B cell (primary cell): Measurements from ENCODE around the gene TNFAIP1.

Experiments
- CTCF ChIP-seq: fragments of 200-600 bp; IDR thresholded peaks from one replicate; pipeline ENCODE4 v1.8.0; 2022; ENCODE audit warnings: antibody characterized with exemption, mild to moderate bottlenecking
- EZH2 ChIP-seq: IDR thresholded peaks from 2 replicates; pipeline ENCODE4 v1.6.1; 2012; ENCODE audit warnings: borderline replicate concordance, low read depth, mild to moderate bottlenecking, moderate library complexity, low read length; ENCODE audit not compliant: insufficient read depth, poor library complexity, severe bottlenecking

DNA sequence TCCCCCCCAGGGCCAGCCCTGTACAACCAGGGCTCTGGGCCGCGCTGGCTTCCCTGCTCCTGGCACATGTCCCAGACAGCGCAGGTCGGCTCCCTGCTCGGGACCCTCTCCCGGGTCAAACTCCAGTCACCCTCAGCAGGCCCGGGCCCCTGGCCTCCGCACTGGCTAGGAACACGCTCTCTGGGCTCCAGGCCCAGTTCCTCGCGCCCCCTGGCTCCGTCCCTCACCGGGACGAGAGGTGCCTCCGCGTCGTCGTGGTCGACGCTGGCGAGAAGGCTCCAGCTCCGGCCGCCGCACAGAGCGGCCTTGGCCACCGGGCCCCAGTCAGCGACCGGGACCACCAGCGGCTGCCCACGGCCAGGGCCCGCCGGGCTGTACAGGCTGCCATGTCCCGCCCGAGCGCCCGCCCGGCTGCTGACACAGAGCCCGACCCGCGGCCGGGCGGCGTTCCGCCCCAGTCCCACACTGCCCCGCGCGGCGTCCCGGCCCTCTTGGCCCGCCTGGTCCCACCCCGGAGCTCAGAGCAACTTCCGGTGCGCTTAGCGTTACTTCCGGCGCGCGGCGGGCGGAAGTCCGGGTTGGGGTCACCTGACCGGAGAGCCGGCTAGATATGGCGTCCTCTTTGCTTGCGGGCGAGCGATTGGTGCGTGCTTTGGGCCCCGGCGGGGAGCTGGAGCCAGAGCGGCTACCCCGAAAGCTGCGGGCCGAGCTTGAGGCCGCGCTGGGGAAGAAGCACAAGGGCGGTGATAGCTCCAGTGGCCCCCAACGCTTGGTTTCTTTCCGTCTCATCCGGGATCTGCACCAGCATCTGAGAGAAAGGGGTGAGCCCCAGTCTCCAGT is 21.7 kb downstream of the TNFAIP1 start, which contains the start of gene POLDIP2:
- peak; percentile 22 for TF ChIP-seq CTCF
- no peak for TF ChIP-seq EZH2
